GM19467 (cell line): ENCODE measurements around the gene HS6ST1.

Source experiments
- ATAC-seq: cut with Tn5 transposase; IDR thresholded peaks from one replicate; pipeline ENCODE4 v1.9.1; 2021; ENCODE audit warnings: mild to moderate bottlenecking, moderate library complexity; ENCODE audit not compliant: unreplicated experiment

HS6ST1 gene

DNA sequence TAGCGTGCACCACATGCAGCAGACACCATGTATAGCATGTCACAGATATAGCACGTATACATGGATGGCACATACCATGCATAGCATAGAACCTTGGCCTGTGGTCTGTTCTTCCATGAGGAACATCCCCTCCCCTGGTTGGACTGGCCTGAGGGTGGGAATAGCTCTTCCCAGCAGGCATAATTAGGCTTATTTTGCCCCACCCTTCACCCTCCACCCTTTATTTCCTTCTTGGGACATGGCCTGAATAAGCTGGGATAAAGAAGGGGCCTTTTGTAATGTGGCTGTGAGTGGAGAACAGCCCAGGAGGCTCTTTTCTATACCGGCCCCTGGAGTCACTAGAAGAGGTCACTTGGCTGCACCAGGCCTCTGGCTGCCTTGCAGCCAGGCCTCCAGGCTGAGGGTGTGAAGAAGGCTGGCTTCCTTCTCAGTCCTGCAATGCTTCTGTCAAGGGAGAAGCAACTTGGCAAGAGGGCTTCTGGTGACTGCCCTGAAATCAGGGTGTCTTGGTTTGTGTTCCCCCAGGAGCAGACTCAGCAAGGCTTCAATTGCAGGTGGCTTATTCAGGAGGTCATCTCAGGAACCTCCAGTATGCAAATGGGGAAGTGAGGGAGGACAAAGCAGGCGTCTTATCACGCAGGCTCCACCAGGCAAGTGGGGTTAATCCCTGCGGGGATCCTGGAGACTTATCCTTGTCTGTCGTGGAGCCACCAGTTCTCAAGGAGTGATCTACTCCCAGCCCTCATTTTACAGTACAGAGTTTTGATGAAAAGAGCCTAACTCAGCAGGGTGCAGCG, 68.2 kb downstream of the HS6ST1 start:
- ATAC-seq, result no peak

DNA sequence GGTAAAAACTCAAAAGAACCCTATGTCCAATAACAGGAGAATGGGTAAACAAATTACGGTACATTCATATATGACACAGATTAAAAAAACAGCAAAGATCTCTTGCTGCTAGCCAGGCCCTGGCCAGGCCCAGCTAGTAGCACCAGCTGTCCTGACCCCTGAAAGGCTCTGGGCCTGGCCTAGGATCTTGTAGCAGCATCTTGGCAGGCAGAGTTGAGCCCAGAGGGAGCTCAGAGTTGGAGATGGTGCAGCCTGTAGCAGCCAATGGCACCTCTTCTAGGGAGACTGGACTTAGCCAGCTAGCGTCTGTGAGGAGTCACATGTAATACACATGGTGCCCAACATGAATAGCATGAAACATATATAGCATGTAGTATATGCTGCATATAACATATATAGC, 69.1 kb downstream of the HS6ST1 start:
- ATAC-seq, result no peak

DNA sequence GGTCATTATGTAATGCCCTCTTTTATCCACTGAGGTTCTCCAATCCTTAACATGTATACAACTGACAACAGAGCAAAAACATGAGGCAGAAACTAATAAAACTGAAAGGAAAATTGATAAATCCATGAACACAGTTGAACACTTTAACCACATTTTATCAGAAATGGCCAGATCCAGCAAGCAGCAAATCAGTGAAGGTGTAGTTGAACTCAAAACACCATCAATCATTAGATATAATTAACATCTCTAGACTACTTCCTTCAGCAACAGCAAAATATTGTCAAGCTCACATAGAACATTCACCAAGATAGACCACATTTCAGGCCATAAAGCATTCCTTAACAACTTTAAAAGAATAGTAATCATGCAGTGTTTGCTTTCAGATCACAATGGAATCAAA, 72.9 kb downstream of the HS6ST1 start:
- ATAC-seq, result no peak

DNA sequence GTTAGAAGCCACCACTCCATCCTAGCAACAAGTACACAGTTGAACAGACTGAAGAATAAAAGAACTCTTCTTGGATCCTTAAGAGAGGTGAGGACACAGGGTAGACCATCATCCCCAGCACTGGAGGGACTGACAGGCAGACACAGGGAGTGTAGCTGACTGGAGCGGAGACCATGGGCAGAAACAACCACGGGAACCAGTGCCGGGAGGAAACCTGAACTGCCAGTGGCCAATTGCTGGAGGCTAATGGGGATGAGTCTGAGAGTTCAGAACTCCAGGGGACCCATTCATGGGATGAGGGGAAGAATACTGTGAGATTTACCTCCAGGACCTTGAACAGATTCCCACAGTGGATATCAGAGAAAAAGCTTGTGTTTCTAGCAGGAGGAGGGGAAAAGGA, 76.8 kb downstream of the HS6ST1 start:
- no peak for ATAC-seq

DNA sequence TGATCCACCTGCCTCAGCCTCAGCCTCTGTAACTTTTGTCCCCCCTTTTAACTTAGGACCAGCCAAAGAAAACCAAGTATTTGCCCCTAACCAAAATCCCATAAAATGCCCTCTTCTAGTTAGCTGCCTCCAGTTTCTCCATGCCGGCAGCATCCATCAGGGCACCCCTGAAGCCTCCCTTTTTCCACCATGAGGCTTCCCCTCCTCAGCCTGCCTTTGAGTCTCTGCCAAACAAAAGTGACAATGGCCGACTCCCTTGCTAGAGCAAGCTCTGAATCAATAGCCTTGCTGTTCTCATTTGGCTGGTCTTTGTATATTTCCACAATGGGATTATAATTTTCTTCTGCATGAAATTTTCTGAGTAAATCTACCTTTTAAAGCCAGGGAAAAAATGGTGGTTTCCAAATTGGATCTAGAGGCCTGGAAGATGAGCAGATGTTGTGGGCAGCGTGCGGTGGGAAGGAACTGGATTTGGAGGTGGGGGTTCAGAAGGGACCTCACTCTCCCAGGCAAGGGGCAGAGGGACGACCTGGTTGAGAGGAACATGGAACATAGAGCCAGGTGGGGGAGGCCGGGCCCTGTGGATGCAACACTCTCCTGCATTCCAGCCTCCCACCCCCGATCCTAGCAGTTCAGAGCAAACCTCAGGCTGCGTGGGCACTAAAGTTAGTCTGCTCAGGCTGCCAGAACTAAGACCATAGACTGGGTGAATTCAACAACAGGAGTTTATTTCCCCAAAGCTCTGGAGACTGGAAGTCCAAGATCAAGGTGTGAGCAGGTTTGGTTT, 80.6 kb downstream of the HS6ST1 start:
- no peak for ATAC-seq

DNA sequence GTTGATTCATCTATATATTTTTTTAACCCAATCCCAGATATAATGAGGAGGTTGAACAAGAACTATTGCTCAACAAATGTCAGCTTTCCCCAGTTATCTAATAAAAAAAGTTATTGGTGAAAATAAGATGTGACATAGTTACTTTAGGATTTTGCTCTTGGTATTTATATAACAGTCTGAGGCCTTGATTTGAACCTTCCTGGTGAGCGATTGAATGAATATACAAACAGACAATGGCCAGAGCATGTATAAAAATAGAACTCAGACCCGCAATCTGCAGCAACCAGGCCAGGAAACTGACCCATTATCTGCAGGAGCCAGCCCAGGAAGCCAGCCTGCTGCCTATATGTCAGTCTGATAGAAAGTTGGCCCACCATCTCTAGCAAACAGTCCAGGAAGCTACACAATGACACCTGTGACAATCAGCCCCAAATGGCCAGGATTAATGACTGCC, 81.6 kb downstream of the HS6ST1 start:
- no peak for ATAC-seq

DNA sequence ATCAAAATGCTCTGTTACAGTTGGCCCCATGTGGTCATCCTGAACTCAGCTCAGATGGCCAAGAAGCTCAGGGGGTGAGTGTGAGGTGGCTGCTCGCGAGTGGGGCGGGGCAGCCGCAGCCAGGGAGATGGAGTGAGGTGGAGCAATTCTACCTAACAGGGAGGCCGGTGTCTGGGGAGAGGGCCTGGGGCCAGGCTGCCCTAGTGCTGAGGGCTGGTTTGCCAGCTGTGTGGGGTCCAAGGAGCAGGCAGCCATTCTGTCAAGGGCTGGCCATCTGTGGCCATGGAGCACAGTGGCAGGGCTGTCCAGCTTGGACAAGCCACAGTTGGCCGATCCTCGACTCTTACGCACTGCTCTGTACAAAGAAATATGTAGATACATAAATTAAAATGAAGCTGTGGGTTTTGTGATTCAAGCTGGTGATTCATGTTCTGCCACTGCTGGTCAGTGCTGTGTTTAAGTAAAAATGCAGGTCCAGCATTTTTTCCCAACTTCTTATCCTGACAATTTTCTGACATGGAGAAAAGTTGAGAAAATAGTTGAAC, 82.1 kb downstream of the HS6ST1 start:
- no peak for ATAC-seq

DNA sequence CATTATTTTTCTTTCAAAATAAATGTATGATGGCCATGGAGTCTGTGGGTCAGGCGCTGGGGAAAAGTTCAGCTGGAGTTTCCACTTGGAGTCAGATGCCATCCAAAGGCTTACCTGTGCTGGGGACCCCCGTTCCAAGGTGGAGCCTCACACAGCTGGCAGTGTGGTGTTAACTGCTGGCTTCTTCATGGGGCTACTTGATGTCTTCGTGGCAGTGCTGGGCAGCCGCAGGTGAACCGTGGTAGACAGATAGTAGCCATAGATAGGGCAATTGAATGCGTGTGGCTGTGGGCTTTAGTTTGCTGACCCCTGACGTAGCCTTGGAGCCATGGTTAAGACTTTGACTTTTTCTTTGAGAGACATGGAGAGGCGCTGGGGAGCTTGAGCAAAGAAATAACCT, 83.1 kb downstream of the HS6ST1 start:
- ATAC-seq, result no peak

DNA sequence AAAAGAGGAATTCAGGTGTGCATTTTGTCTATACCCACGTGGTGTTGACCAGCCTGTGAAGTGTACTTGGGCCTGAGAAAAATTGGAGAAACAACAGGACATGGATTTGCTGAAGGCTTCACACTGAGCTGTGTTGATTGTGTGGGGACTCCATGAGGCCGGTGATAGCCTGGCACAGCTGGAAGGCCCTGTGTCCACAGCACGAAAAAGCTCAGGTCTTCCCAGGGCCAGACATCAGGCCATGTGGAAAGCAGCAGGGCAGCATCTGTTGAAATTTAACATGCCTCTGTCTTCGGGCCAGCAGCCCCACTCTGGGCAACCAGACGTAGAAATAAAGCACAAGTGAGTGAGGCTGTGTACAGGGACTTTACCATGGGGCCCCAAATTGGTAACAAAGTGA, 84.1 kb downstream of the HS6ST1 start:
- no peak for ATAC-seq

DNA sequence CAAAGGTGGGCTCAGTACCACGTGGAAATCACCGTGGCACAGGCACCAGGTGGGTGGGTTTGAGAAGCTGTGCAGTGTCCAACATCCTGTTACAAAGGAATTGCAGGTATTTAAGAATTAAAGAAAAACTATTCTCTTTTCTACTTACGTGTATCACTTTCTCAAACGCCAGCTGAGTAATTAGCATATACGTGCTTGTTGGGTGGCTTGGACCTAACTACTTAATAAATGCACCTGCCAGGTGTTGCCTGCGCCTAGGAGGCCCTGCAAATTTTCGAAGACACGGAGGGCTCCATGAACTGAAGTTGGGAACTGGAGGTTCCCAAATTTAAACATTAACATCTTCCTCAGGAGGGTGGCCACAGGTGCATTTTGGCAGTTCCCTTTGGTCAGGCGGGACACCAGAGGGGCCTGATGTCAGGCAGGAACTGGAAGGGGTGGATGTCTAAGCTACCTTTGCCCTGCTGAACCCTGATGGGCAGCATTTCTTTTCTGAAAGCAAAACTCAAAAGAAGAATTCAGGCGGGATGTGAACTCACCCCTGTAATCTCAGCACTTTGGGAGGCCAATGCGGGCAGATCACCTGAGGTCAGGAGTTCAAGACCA, 84.8 kb downstream of the HS6ST1 start:
- no peak for ATAC-seq

DNA sequence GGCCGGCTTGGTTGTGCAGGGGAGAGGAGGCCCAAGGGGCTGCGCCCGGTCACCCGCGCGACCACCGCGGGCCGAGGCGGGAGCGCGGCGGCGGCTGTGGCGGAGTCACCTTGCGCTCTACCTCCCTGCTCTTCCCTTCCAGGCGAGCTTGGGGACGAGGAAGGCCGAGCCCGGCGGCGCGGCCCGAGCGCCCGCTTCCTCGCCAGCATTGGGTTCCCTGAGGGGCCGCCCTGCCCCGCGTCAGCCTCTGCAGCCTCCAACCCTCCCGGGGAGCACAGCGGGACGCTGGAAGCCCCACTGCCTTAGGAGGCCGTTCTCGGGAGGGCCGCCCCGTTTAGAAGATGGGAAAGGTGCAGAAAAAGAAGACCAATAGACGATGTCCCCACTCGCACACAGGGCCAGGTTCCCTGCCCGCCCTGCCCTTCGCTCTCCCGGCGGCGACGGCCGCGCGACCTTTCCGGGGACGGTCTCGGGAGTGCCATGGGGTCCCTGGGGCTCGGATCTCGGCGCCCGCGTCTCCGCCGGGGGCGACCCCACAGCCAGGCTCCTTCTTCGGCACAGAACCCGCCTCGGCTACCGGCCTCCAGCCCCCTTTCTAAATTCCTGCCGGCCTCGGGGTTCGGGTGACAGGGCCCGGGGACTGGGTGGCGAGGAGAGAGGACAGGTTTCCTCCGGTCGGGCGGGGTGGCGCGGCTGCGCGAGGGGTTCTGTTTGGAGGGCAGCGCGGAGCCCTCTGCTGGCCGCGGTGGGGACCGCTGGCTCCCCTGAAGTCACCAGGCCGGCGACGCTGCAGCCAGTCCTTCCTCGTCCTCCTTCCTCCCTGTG, 85.5 kb downstream of the HS6ST1 start:
- ATAC-seq, result peak; percentile 98

DNA sequence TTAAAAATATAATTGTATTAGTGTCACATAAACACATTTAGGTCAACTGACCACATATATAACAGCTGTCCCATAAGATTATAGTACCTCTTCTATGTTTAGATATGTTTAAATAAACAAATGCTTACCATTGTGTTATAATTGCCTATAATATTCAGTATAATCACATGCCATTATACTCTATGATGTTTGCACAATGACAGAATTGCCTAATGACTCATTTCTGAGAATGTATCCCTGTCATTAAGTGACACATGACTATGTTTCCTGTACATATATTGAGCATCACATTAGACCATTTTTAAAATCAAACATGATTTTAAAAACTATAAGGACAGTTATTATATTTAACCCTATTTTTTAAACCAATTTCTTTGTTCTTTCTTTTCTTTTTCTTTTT, 89.8 kb downstream of the HS6ST1 start:
- no peak for ATAC-seq

DNA sequence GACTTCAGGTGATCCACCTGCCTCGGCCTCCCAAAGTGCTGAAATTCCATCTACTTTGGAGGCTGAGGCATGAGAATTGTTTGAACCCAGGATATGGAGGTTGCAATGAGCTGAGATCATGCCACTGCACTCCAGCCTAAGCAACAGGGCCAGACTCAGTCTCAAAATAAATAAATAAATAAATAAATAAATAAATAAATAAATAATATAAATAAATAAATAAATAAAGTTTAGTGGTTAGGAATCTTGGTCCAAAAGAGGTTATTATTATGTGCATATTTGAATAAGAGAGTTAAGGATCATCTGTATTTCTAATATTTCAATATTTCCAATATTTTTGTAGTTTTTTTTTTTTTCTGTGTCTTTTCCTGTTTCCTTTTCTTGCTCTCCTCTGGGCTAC, 90.8 kb downstream of the HS6ST1 start:
- ATAC-seq, result no peak

DNA sequence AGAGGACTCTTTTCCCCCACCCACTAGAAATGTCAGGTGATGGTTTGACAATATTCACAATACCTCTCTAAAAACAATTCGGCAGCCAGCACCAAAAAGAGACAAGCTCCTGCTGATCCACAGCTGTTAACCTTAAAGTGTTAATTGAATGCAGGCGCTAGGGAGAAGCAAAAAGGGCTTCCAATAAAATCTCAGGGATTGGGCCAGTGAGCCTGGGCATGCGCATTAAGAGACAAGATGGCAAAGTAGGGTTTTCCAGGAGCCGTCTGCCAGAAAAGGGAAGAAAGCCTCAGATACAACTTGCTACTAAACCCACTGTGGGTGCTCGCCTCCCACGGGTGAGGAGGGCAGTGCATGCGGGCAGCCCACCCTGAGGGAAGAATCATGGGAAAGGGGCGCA, 98.8 kb downstream of the HS6ST1 start:
- no peak for ATAC-seq

DNA sequence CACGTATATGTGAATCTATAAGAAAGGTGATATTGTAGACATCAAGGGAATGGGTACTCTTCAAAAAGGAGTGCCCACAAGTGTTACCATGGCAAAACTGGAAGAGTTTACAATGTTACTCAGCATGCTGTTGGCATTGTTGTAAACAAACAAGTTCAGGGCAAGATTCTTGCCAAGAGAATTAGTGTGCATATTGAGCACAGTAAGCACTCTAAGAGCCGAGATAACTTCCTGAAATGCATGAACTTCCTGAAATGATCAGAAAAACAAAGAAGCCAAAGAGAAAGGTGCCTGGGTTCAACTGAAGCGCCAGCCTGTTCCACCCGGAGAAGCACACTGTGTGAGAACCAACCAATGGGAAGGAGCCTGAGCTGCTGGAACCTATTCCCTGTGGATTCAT, 101.0 kb downstream of the HS6ST1 start:
- no peak for ATAC-seq

DNA sequence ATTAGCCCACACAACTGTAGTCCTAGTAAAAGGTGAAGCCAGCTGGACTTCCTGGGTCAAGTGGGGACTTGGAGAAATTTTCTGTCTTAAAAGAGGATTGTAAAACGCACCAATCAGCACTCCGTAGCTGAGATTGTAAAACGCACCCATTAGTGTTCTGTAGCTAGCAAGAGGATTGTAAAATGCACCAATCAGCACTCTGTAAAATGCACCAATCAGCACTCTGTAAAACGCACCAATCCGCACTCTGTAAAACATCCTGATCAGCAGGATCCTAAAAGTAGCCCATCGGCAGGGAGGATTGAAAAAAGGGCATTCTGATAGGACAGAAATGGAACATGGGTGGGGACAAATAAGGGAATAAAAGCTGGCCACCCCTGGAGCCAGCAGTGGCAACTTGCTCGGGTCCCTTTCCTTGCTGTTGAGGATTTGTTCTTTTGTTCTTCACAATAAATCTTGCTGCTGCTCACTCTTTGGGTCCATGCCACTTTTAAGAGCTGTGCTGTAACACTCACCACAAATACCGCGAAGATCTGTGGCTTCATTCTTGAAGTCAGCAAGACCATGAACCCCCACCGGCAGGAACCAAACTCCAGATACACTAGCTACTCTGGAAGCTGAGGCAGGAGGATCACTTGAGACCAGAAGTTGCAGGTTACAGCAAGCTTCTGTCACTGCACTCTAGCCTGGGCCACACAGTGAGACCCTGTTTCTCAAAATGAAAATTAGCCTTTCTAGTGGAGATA, 102.6 kb downstream of the HS6ST1 start:
- no peak for ATAC-seq
